GM23248 (cell line): ENCODE measurements around the gene GNG8. TPM values are rescaled to one million over a fixed set of nuclear protein-coding genes. Genes with fewer than 3 reads are reported as not detected.

ENCODE experiments used
- DNase-seq: peaks from one replicate; pipeline ENCODE4 v3.0.0-alpha.2; 2015
- H2AFZ ChIP-seq: fragments of 200-600 bp; sonication (generic); 2 replicates; pipeline ENCODE4 v1.6.1; 2016; ENCODE audit warnings: antibody characterized with exemption
- H3F3A ChIP-seq: fragments of 200-600 bp; sonication (generic); 2 replicates; pipeline ENCODE4 v1.6.1; 2016; ENCODE audit warnings: mild to moderate bottlenecking, antibody characterized with exemption, mixed run types; ENCODE audit not compliant: insufficient read depth
- H3K27ac ChIP-seq: fragments of 200-600 bp; sonication (generic); 2 replicates; pipeline ENCODE4 v1.5.1; 2016; ENCODE audit warnings: mild to moderate bottlenecking
- H3K27me3 ChIP-seq: fragments of 200-600 bp; sonication (generic); replicated peaks from 2 replicates; pipeline ENCODE4 v1.6.1; 2016; ENCODE audit warnings: mild to moderate bottlenecking; ENCODE audit not compliant: insufficient read depth
- H3K36me3 ChIP-seq: fragments of 200-600 bp; sonication (generic); 2 replicates; pipeline ENCODE4 v1.6.1; 2016; ENCODE audit warnings: low read depth, mild to moderate bottlenecking
- H3K4me1 ChIP-seq: fragments of 200-600 bp; sonication (generic); 2 replicates; pipeline ENCODE4 v1.6.1; 2016; ENCODE audit warnings: mild to moderate bottlenecking; ENCODE audit not compliant: insufficient read depth
- H3K4me2 ChIP-seq: fragments of 200-600 bp; sonication (generic); one replicate; pipeline ENCODE4 v1.6.1; 2016; ENCODE audit warnings: mild to moderate bottlenecking; ENCODE audit not compliant: unreplicated experiment
- H3K4me3 ChIP-seq: fragments of 200-600 bp; sonication (generic); 2 replicates; pipeline ENCODE4 v1.5.1; 2016; ENCODE audit warnings: mild to moderate bottlenecking
- H3K79me2 ChIP-seq: fragments of 200-600 bp; sonication (generic); 2 replicates; pipeline ENCODE4 v1.6.1; 2016; ENCODE audit warnings: mild to moderate bottlenecking; ENCODE audit not compliant: insufficient read depth
- H3K9ac ChIP-seq: fragments of 200-600 bp; sonication (generic); 2 replicates; pipeline ENCODE4 v1.6.1; 2016; ENCODE audit warnings: mild to moderate bottlenecking
- H3K9me2 ChIP-seq: fragments of 200-600 bp; sonication (generic); 2 replicates; pipeline ENCODE4 v1.6.1; 2016; ENCODE audit warnings: mixed run types, mild to moderate bottlenecking, moderate library complexity; ENCODE audit not compliant: insufficient read depth
- H3K9me3 ChIP-seq: fragments of 200-600 bp; sonication (generic); one replicate; pipeline ENCODE4 v1.6.1; 2017; ENCODE audit warnings: low read depth
- H4K20me1 ChIP-seq: fragments of 200-600 bp; sonication (generic); 2 replicates; pipeline ENCODE4 v1.6.0; 2016; ENCODE audit not compliant: insufficient read depth
- EZH2 ChIP-seq: fragments of 200-600 bp; sonication (generic); IDR thresholded peaks from 2 replicates; pipeline ENCODE4 v1.6.1; 2018; ENCODE audit warnings: antibody characterized with exemption, mild to moderate bottlenecking; ENCODE audit not compliant: insufficient read depth, poor library complexity, severe bottlenecking
- EZH2phosphoT487 ChIP-seq: fragments of 200-600 bp; sonication (generic); IDR thresholded peaks from 2 replicates; pipeline ENCODE4 v1.6.1; 2018; ENCODE audit warnings: antibody characterized with exemption, moderate library complexity, mild to moderate bottlenecking, low read depth; ENCODE audit not compliant: insufficient read depth
- WGBS, 2 experiments: methylation state at CpG; one replicate each; pipeline ENCODE4 v1.1.6; 2015 to 2017; ENCODE audit warnings: low lambda C conversion rate in 2 of 2, low coverage in 1 of 2; ENCODE audit errors: missing lambda C conversion rate in 2 of 2; 5-methylcytosine and 5-hydroxymethylcytosine counted together
- in situ Hi-C: fragments of 300-500 bp; cut with MboI; formaldehyde crosslinking; loops from 2 replicates; pipeline ENCODE4 v1.15.0; 2020
- polyA plus RNA-seq: library from polyadenylated mRNA; unstranded; fragments of >200 nt; fragmentation: Nextera tagmentation; extraction: Ambion mirVana; gene quantifications from 2 replicates; pipeline ENCODE4 v1.2.1, GENCODE V29; 2016
- total RNA-seq: library from RNA; depleted of rRNA; stranded (reverse); fragments of >200 nt; shearing (Covaris generic); gene quantifications from 2 replicates; pipeline ENCODE4 v1.2.3, GENCODE V29; 2014; rRNA removed

The GNG8 gene
- total and polyA plus RNA-seq, 2 experiments from 2014 or later = not detected

DNA sequence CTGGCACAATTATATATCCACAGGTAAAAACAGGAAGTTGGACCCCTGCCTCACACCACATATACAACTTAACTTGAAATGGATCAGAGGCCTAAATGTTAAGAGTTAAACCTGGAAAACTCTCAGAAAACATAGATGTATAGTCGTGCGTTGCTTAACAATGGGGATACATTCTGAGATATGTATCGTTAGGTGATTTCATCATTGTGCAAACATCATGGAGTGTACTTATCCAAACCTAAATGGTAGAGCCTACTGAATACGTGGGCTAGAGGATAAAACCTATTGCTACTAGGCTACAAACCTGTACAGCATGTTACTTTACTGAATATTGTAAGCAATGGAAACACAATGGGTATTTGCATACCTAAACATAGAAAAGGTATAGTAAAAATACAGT is 49.7 kb downstream of the GNG8 start:
- Histone ChIP-seq H3K4me1 (no peaks in the 10 kb centered on the region), H3K4me2 (no peak overlapping the region), H3K27ac (no peak overlapping the region), H3K9me2 (no peaks in the 10 kb centered on the region), H3K9me3 (no peaks in the 10 kb centered on the region), H3F3A (no peaks in the 10 kb centered on the region), H3K36me3 (no peaks in the 10 kb centered on the region), H3K9ac (no peak overlapping the region), H3K79me2 (no peaks in the 10 kb centered on the region), H4K20me1 (no peaks in the 10 kb centered on the region), H2AFZ (no peak overlapping the region), H3K4me3 (no peak overlapping the region), H3K27me3 (no peaks in the 10 kb centered on the region)
- no peak for DNase-seq
- 71 to 78% methylated on average over 4 of the region's 4 CpGs for WGBS, 2 experiments
- TF ChIP-seq EZH2phosphoT487 (no peak), EZH2 (no peak)
- in situ Hi-C loops = no loop called here

DNA sequence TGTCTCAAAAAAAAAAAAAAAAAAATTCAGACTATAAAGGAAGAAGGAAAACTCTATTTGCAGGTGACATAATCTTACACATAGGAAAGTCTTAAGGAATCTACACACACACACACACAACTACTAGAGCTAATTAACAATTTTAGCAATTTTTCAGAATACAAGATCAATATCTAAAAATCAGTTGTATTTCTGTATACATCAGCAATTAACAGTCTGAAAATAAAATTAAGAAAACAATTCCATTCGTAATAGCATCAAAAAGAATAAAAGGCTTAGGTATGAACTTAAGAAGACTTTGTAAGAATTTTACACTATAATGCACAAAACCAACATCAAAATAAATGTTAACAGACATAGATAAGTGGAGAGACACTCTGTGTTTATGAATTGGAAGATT is 50.5 kb downstream of the GNG8 start:
- H3K9me2 ChIP-seq = no peaks in the 10 kb centered on the region
- WGBS, 2 experiments = 68 to 90% methylated on average over 1 of the region's 1 CpG

More for the DNA sequence above, 50.5 kb downstream of the GNG8 start:
- Histone ChIP-seq H3K9me3 (no peaks in the 10 kb centered on the region), H2AFZ (no peak overlapping the region), H3K9ac (no peak overlapping the region), H3K79me2 (no peaks in the 10 kb centered on the region), H3K4me2 (no peak overlapping the region), H3K36me3 (no peaks in the 10 kb centered on the region), H3F3A (no peaks in the 10 kb centered on the region), H3K4me1 (no peaks in the 10 kb centered on the region), H4K20me1 (no peaks in the 10 kb centered on the region), H3K27ac (no peak overlapping the region), H3K27me3 (no peaks in the 10 kb centered on the region), H3K4me3 (no peak overlapping the region)
- TF ChIP-seq EZH2 (no peak), EZH2phosphoT487 (no peak)
- DNase-seq = no peak
- in situ Hi-C loops = no loop called here

Other genes with a start within 250 kb of the GNG8 start
- gene CCDC8, start 222.6 kb downstream of the GNG8 start, total RNA-seq = 8.9 and 10.1 TPM in 2 replicates
- gene CCDC8, start 222.6 kb downstream of the GNG8 start, polyA plus RNA-seq = 5.5 and 6.0 TPM in 2 replicates
- gene PNMA8C, start 207.3 kb downstream of the GNG8 start, total RNA-seq = not detected in 2 replicates
- gene PNMA8C, start 207.3 kb downstream of the GNG8 start, polyA plus RNA-seq = not detected in 2 replicates
- 0.76 and 0.89 TPM in 2 replicates for gene PNMA8A, start 164.6 kb downstream of the GNG8 start, total RNA-seq
- 0.26 and 0.56 TPM in 2 replicates for gene PNMA8A, start 164.6 kb downstream of the GNG8 start, polyA plus RNA-seq
- 0.25 and 0.65 TPM in 2 replicates for gene PNMA8B, start 140.3 kb downstream of the GNG8 start, total RNA-seq
- 0.13 and 0.20 TPM in 2 replicates for gene PNMA8B, start 140.3 kb downstream of the GNG8 start, polyA plus RNA-seq
- 229 and 271 TPM in 2 replicates for gene CALM3, start 34.9 kb downstream of the GNG8 start, total RNA-seq
- gene CALM3, start 34.9 kb downstream of the GNG8 start, polyA plus RNA-seq = 217 and 225 TPM in 2 replicates
- gene PTGIR, start 11.1 kb downstream of the GNG8 start, total RNA-seq = 18.0 and 21.1 TPM in 2 replicates
- 21.1 and 21.5 TPM in 2 replicates for gene PTGIR, start 11.1 kb downstream of the GNG8 start, polyA plus RNA-seq
- 7.1 and 7.3 TPM in 2 replicates for gene DACT3, start 25.0 kb upstream of the GNG8 start, total RNA-seq
- 0.63 and 0.66 TPM in 2 replicates for gene DACT3, start 25.0 kb upstream of the GNG8 start, polyA plus RNA-seq
- 11.9 and 16.4 TPM in 2 replicates for gene PRKD2, start 80.9 kb upstream of the GNG8 start, total RNA-seq
- gene PRKD2, start 80.9 kb upstream of the GNG8 start, polyA plus RNA-seq = 12.3 and 14.2 TPM in 2 replicates
- 32.1 and 41.5 TPM in 2 replicates for gene FKRP, start 109.9 kb upstream of the GNG8 start, total RNA-seq
- gene FKRP, start 109.9 kb upstream of the GNG8 start, polyA plus RNA-seq = 12.4 and 15.0 TPM in 2 replicates
- 75.7 and 114 TPM in 2 replicates for gene STRN4, start 110.2 kb upstream of the GNG8 start, total RNA-seq
- gene STRN4, start 110.2 kb upstream of the GNG8 start, polyA plus RNA-seq = 44.4 and 45.9 TPM in 2 replicates
- gene SLC1A5, start 152.4 kb upstream of the GNG8 start, total RNA-seq = 426 and 456 TPM in 2 replicates
- 367 and 393 TPM in 2 replicates for gene SLC1A5, start 152.4 kb upstream of the GNG8 start, polyA plus RNA-seq
- gene AP2S1, start 214.6 kb upstream of the GNG8 start, total RNA-seq = 224 and 231 TPM in 2 replicates
- 584 and 619 TPM in 2 replicates for gene AP2S1, start 214.6 kb upstream of the GNG8 start, polyA plus RNA-seq
- 35.2 and 39.5 TPM in 2 replicates for gene ARHGAP35, start 224.8 kb upstream of the GNG8 start, total RNA-seq
- gene ARHGAP35, start 224.8 kb upstream of the GNG8 start, polyA plus RNA-seq = 13.5 and 13.9 TPM in 2 replicates